ENCODE measurements around the gene RBSN.

Gene RBSN

DNA sequence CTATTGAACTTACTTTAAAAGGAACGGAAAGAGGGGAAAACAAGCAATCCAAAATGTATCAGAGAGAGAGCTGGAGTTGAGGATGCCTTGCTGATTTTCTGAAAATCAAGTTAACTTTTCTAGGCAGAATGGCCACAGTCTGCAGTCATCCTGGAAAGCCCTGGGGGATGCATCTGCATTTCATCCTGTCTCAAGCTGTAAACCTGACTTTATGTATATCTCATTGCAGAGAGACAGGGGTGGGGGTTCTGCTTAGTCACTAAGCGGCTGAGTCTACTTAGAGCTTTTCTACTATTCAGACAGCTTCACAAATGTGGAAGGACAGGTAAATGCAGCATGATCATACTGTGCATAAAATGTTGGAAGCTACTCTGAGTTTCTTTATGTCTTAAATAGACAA lies 75.2 kb downstream of the RBSN start:
- FAIRE-seq (no peak), DNase-seq (ENCODE audit: insufficient read length, low spot score) (no peak)

DNA sequence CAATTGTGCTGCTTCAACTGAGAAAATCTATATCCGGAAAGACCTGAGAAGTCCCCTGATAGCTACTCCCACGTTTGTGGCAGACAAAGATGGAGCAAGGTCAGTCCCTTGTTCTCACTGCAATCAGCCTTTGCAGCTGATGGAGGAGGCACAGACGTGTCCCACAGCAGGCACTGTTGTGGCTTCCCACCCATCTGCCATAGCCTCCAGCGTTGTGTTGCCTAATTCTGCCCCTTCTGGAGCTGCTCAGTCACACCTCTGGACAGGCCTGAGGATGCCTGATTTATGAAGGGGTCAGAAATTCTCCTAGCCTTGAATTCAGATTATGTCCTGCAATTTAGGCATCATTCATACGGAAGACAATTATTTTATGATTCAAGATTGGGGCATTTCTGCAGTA lies 75.7 kb downstream of the RBSN start:
- FAIRE-seq (no peak), DNase-seq (ENCODE audit: insufficient read length, low spot score) (no peak)
